Hematopoietic multipotent progenitor cell treated with erythropoietin and hydrocortisone succinate and interleukin-3 and kit ligand, for 17 days (in vitro differentiated cells): ENCODE results near the gene AGBL4.
"Not testable (repeated sequence)": the region's sequence is repeated elsewhere in the genome, so short reads cannot be mapped to it uniquely, and the experiment has no call there.

Experiments used
- DNase-seq: peaks from one replicate; pipeline ENCODE4 v3.0.0-alpha.2; 2015; ENCODE audit warnings: low spot score

AGBL4 gene

GRCh38 chr1:49302400-49302799 is 721.4 kb downstream of the AGBL4 start:
- DNase-seq, result not testable (repeated sequence)

DNA sequence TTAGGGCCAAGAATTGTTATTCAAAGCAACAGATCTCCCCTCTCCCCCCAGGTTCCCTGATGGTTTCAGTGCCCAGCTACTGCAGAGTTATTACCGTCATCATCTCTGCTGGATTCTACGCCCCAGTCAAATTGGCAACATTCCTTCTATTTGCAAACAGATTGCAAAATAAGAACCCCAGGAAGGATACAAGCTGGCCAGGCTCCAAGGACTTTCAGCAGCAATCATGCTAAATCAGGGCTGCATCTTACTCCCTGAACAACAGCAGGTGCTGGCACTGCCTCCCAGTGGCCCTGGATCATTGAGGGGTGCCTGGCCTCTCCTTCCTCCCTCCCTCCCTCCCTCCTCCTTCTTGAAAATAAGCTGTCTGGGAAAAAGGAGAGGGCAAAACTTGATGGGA is 725.5 kb downstream of the AGBL4 start:
- DNase-seq, result no peak

DNA sequence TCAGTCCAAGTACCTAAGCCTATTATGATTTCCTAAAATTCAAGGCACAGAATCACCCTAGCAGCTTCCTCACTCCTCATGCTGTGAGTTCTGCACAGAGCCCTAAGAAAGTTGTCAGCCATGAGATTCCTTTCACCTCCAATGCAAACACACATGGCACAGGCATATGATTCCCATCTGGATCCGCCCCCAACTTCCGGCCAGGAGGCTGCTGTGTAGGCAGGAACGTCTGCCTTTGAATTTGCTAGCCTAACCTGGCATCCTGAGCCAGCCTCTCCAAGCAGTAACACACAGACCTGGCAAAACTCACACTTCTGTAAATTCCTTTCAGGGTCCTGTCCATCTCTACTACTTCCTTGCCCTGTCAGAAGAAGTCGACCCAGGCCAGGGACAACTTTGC is 726.0 kb downstream of the AGBL4 start:
- no peak for DNase-seq

- DNase-seq, result no peak
Observed at GRCh38 chr1:49294539-49294938, 729.2 kb downstream of the AGBL4 start.

- no peak for DNase-seq
Observed at GRCh38 chr1:49293016-49293415, 730.7 kb downstream of the AGBL4 start.

DNA sequence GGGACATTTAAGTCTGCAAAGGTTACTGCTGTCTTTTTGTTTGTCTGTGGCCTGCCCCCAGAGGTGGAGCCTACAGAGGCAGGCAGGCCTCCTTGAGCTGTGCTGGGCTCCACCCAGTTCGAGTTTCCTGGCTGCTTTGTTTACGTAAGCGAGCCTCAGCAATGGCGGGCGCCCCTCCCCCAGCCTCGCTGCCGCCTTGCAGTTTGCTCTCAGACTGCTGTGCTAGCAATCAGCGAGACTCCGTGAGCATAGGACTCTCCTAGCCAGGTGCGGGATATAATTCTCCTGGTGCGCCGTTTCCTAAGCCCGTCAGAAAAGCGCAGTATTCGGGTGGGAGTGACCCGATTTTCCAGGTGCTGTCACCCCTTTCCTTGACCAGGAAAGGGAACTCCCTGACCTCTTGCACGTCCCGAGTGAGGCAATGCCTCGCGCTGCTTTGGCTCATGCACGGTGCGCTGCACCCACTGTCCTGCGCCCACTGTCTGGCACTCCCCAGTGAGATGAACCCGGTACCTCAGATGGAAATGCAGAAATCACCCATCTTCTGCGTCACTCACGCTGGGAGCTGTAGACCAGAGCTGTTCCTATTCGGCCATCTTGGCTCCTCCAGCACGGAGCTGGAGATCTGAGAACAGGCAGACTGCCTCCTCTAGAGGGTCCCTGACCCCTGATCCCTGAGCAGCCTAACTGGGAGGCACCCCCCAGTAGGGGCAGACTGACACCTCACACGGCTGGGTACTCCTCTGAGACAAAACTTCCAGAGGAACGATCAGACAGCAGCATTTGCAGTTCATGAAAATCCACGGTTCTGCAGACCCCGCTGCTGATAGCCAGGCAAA is 766.3 kb downstream of the AGBL4 start:
- DNase-seq, result not testable (repeated sequence)

- no peak for DNase-seq
Observed at GRCh38 chr1:49252917-49253316, 770.8 kb downstream of the AGBL4 start.

GRCh38 chr1:49251019-49251784 is 772.6 kb downstream of the AGBL4 start:
- DNase-seq, result no peak

- no peak for DNase-seq
Observed at GRCh38 chr1:49240709-49241221, 783.0 kb downstream of the AGBL4 start.

DNA sequence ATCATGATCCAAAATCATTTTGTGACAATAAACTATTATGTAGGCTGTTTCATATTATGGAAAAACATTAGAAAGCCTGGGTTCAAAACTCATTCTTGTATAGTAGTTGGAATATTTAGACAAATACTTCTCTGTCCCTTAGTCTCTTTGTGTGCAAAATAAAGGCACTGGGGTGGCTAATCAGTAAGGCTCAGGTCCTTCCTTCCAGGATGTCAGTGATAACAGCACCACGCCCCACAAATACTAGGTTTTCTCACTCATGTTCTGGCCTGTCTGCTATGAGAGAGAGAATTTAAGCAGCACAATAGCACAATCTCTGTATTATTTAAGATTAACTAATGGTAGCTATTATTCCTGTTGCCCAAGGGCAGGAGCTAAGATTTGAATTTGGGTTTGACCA is 788.8 kb downstream of the AGBL4 start:
- no peak for DNase-seq

DNA sequence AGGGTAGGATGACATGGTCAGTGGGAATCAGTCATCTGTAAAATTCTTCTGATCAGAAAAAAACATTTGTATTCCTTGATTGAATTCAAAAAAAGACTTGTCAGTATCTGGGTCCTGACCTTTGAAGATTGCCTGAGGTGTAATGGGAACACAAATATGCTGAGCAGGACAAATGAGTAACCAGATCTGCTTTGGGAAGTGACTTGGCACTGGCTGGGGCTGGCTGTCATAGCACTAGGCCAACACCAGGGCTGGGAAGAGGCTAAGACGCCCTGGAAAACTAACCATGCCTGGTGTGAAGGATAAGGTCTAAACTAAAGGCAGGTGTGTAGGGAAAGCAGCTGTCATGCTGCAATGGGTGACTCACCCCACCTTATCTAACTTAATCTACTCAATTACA is 794.2 kb downstream of the AGBL4 start:
- DNase-seq, result no peak

- no peak for DNase-seq
Observed at GRCh38 chr1:49226758-49227157, 797.0 kb downstream of the AGBL4 start.

GRCh38 chr1:49225464-49225863 is 798.3 kb downstream of the AGBL4 start:
- DNase-seq, result no peak

- DNase-seq, result no peak
Observed at GRCh38 chr1:49213301-49213700, 810.5 kb downstream of the AGBL4 start.

DNA sequence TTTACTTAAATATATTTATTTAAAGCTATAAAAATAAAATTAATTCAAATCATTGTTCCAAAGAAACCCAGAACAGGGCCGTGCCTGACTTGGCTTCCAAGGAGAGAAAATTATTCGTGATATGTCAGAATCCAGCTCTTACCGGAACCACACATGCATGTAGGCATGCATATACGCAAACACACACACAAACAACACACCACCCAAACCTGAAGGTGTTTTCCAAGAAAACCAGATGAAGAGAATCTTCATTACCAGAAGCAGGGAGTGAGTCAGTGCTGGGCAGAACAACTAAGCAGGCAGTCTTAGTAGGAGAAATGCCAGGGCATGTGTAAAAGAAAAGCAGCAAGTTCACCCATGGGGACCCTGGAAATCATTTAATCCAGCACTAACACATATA is 815.0 kb downstream of the AGBL4 start:
- no peak for DNase-seq

GRCh38 chr1:49204720-49205119 is 819.0 kb downstream of the AGBL4 start:
- no peak for DNase-seq

- no peak for DNase-seq
Observed at GRCh38 chr1:49200738-49201137, 823.0 kb downstream of the AGBL4 start.

- DNase-seq, result no peak
Observed at GRCh38 chr1:49199564-49199963, 824.2 kb downstream of the AGBL4 start.

DNA sequence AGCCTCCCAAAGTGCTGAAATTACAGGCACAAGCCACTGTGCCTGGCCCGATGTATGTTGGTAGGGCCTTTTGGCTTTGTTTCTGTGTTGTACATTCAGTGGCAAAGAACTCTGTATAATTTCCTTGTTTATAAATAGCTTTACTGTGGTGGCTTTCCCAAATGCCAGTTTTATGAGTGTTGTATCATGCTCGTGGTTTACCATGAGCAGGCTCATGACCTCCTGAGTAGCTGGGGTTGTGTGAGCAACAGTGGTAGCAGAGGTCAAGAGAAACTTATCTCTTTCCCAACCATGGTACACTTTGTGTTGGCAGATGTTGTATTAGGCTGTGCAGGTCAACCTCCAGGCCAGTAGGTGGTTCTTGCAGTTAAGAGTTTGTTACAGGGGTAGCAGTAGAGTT is 826.7 kb downstream of the AGBL4 start:
- DNase-seq, result no peak

DNA sequence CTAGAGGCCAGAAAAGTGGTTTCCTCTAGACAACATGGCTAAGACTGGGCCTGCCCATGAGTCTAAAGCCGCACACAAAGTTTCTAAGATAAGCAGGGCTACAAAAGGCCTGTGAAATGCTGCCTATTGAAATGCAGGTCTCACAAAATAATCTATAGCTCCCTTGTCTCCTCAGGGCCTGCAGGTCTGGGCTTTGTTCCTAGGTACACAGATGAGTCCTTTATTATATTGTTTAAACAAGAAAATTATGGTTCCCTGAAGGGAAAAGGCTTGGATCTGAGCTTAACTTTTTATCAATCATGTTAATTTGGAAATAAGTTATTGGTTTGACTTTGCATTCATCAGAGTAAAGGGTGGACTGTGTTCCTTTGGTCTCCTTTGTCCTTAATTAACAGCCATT is 833.6 kb downstream of the AGBL4 start:
- no peak for DNase-seq

DNA sequence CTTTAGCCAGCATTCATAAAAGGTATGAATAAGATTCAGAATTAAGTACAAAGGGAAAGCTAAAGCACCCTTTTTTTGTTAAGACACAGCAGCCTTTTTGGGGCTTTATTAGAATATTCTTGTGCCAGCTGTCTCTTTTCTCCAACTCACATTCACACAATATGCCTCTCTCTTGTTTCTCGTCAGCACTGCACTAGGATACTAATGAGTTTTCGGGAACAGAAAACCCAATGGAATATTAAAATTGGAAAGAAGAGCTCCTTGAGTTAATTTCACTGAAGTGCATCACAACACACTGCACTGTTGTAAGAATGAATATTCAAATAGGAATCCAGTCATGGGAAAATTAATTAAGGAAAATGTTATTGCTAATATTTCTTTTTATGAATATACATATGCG is 836.7 kb downstream of the AGBL4 start:
- DNase-seq, result no peak

GRCh38 chr1:49185450-49185980 is 838.2 kb downstream of the AGBL4 start:
- no peak for DNase-seq

GRCh38 chr1:49183489-49183888 is 840.3 kb downstream of the AGBL4 start:
- no peak for DNase-seq
